HG03066 (cell line): ENCODE results near the gene KLHDC8B.
"Not testable (repeated sequence)": the region's sequence is repeated elsewhere in the genome, so short reads cannot be mapped to it uniquely, and the experiment has no call there.

Experiments used
- ATAC-seq: cut with Tn5 transposase; IDR thresholded peaks from one replicate; pipeline ENCODE4 v1.9.1; 2021; ENCODE audit warnings: low read depth; ENCODE audit not compliant: unreplicated experiment

KLHDC8B gene

DNA sequence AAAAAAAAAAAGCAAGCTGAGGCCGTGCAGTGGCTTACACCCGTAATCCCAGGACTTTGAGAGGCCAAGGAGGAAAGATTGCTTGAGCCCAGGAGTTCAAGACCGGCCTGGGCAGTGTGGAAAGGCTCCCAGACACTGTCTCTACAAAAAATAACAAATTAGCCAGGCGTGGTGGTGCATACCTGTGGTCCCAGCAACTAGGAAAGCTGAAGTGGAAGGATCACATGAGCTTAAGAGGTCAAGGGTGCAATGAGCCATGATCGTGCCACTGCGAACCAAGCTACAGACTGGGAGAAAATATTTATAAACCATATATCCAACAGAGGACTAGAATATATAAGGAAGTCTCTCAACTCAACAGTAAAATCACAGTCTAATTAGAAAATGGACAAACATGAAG is 10.0 kb downstream of the KLHDC8B start:
- no peak for ATAC-seq

DNA sequence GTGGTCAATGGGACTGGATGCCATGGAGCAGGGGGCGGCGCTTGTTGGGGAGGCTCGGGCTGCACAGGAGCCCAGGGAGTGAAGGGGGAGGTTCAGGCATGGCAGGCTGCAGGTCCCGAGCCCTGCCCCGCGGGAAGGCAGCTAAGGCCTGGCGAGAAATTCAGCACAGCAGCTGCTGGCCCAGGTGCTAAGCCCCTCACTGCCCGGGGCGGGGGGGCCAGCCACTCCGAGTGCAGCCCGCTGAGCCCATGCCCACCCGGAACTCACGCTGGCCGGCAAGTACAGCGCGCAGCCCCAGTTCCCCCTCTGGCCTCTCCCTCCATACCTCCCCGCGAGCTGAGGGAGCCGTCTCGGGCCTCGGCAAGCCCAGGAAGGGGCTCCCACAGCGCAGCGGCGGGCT is 11.3 kb downstream of the KLHDC8B start:
- ATAC-seq: no peak

DNA sequence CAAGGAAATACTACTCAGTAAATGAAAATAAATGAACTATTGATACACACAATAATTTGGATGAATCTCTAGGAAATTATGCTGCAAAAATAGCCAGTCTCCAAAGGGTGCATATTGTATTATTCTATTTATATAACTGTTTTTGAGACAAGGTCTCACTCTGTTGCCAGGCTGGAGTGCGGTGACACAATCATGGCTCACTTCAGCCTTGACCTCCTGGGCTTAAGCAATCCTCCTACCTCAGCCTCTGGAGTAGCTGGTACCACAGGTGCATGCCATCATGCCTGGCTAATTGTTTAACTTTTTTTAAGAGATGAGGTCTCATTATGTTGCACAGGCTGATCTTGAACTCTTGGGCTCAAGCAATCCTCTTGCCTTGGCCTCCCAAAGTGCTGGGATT is 12.5 kb downstream of the KLHDC8B start:
- ATAC-seq: no peak

DNA sequence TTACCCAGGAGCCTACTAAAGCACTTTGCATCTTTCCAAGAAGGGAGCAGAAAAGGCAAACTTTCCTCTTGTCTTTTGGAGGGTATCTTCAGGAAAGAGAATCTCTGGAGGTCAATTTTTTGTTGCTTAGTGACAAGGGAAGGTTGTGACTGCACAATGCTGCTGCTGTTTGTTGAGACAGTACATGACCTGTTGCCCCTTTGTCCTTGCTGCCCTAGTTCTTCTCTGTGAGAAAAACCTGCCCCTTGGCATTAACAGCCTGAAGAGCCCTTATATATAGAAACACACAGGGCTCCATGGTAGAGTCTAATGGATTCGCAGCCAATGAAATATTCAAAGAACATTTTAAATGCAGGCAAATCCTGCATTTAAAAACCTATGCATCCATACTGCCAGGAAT is 20.3 kb downstream of the KLHDC8B start:
- no peak for ATAC-seq

DNA sequence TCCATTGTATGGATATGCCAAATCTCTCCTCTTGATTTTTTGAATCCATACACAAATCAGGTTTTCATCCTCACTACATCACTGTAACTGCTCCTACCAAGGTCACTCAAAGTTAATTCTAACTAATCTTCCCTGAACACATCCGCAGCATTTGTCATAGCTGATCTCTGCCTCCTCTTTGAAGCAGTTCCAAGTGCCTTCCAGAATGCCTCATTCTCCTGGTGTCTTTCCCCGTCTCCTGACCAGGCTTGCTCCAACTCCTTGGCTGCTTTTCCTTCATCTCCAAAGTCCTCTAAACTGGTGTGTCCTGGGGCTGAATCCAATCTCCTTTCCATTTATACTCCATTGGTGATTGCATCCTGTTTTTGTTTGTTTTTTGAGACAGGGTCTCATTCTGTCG is 26.8 kb downstream of the KLHDC8B start:
- no peak for ATAC-seq

DNA sequence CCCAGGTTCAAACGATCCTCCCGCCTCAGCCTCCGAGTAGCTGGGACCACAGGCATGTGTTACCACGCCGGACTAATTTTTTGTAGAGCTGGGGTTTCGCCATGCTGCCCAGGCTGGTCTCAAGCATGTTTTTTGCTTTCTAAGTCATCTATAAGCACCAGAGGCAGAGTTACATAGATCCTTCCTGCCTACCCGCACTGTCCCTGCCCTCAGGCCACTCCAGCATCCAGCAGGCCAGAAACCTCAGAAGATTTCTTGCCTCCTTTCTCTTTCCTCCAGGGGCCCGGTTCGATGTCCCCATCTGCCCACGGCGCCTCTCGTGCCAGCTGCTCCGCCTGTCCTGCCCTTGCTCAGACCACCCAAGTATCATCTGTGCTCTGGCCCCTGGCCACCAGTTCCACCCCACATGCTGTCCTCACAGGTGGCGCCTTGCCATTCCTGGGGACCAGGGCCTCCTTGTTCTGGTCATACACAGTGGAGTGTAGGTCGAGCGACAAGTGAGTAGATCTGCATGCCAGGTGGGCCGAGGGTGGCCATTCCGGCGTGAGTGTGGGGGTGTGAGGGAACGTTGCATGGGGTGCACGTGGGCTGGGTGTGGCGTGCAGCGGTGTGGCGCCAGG is 27.3 kb downstream of the KLHDC8B start:
- no peak for ATAC-seq

DNA sequence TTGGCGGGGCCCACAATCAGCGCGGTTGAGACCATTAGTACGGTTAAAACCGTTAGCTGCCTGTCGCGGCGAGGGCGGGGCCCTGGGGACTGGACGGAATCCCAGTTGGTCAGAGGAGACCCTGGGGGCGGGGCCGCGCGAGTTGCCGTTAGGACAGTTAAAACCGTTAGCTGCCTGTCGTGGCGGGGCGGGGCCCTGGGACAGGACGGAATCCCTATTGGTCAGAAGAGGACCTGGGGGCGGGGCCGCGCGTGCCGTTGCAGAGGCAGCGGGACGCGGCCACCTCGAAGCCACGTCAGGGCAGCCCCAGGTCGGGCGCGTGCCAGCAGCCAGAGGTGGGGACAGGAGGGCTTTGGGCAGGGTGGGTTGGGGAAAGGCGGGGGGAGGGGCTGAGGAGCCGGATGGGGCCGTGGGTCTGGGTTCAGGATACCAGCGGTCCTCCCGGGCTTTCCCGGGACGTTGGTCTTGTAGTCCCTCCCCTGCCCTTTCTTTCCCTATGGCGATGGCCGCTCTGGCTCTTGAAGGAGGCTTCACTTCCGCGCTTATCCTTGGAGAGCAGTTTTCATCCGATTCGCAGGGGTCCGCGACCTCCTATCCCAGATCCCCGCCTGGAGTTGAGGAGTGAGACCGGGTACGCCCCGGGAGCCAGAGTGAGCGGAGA is 28.0 kb downstream of the KLHDC8B start:
- ATAC-seq: no peak

DNA sequence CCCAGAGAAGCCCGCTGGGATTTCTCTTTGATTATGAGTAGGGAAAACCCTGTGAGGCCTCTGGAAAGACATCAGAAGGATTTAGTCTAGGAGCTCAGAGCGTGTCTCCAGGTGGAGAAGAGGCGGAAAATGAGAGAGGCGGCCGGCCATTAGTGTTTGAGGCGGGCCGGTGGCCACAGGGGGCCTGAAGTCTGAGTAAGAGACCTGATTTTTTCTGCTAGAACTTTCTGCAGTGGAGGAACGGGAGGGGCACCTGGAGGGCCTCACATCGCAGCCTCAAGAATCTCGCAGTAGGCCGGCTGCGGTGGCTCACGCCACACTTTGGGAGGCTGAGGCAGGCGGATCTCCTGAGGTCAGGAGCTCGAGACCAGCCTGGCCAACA is 28.5 kb downstream of the KLHDC8B start:
- no peak for ATAC-seq

DNA sequence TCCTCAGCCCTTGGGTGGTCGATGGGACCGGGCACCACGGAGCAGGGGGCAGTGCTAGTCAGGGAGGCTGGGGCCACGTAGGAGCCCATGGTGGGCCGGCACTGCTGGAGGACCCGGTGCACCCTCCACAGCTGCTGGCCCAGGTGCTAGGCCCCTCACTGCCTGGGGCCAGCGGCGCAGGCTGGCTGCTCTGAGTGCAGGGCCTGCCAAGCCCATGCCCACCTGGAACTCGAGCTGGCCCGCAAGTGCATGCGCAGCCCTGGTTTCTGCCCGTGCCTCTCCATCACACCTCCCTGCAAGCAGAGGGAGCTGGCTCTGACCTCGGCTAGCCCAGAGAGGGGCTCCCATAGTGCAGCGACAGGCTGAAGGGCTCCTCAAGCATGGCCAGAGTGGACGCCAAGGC is 42.1 kb downstream of the KLHDC8B start:
- no peak for ATAC-seq

DNA sequence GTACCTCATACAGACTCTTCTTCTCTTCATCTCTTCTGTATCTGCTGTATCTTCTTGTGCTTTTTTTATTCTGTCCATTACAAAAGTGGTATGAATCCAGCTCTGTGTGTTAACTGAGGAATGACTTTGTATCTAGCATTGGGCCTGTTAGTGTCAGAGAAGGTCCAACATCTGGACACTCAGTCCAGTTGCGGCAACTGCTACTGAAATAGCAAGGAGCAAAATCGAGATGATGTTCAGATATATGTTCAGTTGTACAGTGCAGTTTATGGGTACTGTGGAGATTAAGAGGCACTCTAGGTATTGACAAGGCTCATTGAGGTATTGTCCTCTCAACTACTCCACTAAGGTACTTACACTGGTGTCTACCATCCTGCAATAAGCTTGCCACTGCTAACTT is 42.6 kb downstream of the KLHDC8B start:
- no peak for ATAC-seq

DNA sequence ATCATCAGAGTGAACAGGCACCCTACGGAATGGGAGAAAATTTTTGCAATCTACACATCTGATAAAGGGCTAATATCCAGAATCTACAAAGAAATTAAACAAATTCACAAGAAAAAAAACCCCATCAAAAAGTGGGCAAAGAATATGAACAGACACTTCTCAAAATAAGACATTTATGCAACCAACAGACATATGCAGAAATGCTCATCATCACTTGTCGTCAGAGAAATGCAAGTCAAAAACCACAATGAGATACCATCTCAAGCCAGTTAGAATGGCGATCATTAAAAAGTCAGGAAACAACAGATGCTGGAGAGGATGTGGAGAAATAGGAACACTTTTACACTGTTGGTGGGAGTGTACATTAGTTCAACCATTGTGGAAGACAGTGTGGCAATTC is 45.3 kb downstream of the KLHDC8B start:
- ATAC-seq: not testable (repeated sequence)

DNA sequence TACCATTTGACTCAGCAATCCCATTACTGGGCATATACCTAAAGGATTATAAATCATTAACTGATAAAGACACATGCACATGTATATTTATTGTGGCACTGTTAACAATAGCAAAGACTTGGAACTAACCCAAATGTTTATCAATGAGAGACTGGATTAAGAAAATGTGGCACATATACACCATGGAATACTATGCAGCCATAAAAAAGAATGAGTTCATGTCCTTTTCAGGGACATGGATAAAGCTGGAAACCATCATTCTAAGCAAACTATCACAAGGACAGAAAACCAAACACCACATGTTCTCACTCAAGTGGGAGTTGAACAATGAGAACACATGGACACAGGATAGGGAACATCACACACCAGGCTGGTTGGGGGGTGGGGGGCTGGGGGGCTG is 45.7 kb downstream of the KLHDC8B start:
- ATAC-seq: not testable (repeated sequence)

DNA sequence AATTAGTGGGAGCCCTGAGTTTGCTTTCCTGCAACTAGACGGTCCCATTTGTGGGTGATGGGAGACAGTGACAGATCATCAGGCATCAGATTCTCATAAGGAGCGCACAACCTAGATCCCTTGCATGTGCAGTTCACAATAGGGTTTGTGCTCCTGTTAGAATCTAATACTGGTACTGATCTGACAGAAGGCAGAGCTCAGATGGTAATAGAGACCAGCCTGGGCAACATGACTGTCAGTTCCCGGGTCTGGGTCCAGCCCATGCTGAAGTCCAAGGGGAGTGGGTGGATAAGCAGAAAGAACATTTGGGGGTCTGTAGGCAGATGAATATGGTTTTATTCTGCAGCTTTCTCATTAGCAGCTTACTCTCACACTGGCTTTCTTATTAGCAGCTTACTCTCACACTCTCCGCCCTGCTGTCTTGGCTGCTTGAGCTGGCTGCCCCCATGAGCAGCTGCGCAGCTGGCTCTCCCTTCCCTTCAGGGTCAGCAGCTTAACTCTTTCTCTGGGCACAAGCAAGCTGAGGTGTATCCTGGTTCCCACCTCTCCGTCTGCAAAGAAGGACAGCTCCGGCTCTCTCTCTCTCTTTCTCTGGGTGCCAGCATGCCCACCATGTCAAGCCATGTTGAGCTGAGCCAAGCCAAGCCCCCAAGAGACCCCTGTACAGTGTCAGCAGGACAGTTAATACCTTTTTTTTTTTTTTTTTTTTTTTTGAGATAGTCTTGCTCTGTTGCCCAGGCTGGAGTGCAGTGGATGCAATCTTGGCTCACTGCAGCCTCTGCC is 46.5 kb downstream of the KLHDC8B start:
- no peak for ATAC-seq

DNA sequence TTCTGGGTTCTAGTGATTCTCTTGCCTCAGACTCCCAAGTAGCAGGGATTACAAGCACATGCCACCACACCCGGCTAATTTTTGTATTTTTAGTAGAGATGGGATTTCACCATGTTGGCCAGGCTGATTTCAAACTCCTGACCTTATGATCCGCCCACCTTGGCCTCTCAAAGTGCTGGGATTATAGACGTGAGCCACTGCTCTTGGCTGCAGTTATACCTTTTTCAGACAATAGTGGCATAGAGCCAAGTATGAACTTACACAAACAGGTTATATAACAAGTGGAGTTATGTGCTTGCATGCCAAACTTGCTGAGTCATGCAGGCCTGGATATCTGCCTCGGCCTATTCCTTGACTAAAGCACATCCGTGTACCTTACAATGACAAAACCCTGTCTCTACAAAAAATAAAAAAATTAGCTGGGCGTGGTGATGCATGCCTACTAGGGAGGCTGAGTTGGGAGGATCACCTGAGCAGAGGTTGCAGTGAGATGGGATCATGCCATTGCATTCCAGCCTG is 47.1 kb downstream of the KLHDC8B start:
- ATAC-seq: not testable (repeated sequence)

DNA sequence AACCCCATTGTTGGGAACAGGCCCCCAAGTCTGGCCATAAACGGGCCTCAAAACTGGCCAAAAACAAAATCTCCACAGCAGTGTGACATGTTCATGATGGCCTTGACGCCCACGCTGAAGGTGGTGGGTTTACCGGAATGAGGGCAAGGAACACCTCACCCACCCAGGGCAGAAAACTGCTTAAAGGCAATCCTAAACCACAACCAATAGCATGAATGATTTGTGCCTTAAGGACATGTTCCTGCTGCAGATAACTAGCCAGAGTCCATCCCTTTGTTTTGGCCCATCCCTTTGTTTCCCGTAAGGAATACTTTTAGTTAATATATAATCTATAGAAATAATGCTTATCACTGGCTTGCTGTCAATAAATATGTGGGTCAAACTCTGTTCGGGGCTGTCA is 47.7 kb downstream of the KLHDC8B start:
- no peak for ATAC-seq

DNA sequence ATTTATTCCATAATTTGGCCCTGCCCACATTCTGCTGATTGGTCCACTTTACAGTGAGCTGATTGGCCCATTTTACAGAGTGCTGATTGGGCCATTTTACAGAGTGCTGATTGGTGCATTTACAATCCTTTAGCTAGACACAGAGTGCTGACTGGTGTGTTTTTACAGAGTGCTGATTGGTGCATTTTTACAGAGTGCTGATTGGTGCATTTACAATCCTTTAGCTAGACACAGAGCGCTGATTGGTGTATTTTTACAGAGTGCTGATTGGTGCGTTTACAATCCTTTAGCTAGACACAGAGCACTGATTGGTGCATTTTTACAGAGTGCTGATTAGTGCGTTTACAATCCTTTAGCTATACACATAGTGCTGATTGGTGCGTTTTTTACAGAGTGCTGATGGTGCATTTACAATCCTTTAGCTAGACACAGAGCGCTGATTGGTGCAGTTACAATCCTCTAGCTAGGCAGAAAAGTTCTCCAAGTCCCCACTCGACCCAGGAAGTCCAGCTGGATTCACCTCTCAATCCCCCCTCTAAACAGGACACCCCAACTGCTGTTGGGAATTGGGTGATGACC is 49.7 kb downstream of the KLHDC8B start:
- ATAC-seq: not testable (repeated sequence)

DNA sequence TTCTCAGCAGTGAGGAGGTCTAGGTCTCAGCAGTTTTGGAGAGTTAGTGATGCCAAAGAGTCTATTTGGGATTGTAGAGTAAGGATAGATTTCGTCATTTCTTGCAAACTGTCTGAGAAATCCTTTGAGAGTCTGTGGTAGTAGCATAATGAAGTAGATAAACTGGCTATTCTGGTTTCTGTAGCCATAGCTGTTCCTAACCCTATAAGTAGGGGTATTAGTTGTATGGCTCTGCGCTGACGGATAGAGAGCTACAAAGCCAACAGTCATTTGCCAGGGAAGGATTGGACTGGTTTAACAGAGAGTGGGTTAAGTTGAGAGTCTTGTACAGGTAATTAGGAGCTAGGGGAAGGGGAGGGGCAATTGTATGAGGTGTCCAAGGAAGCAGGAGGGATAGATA is 50.6 kb downstream of the KLHDC8B start:
- no peak for ATAC-seq
